OCI-LY7 (cell line): ENCODE data around the gene MAP3K3. TPM values are rescaled to one million over a fixed set of nuclear protein-coding genes. Genes with fewer than 3 reads are reported as not detected.

Source experiments
- BruUV-seq: library from RNA; stranded (reverse); fragments of 400-500 nt; replicated peaks from 2 replicates; lab custom pipeline; 2021; lab: Mats Ljungman, UMichigan
- CTCF ChIA-PET: fragments of 300-600 bp; sonication (Branson Sonifier 250); formaldehyde crosslinking; loops from one replicate; lab custom pipeline; 2022; ENCODE audit warnings: antibody characterized with exemption; ENCODE audit not compliant: unreplicated experiment; lab: Charles Lee
- POLR2A ChIA-PET: fragments of 300-600 bp; sonication (Branson Sonifier 250); formaldehyde crosslinking; loops from one replicate; lab custom pipeline; 2022; ENCODE audit warnings: antibody characterized with exemption; lab: Charles Lee
- DNase-seq: peaks from one replicate; pipeline ENCODE4 v3.0.0-alpha.2; 2015; ENCODE audit warnings: low spot score
- H2AFZ ChIP-seq: fragments of 200-600 bp; sonication (generic), shearing (Covaris generic); 2 replicates; pipeline ENCODE4 v1.6.1; 2014; ENCODE audit warnings: mild to moderate bottlenecking, antibody characterized with exemption, low read length, moderate library complexity
- H3K27ac ChIP-seq: fragments of 200-600 bp; sonication (generic); 2 replicates; pipeline ENCODE4 v1.5.1; 2014; ENCODE audit warnings: mixed run types, low read depth, mild to moderate bottlenecking, moderate library complexity, low read length, inconsistent platforms; ENCODE audit not compliant: poor library complexity, severe bottlenecking
- H3K36me3 ChIP-seq: fragments of 200-600 bp; sonication (generic); 2 replicates; pipeline ENCODE4 v1.6.1; 2014; ENCODE audit warnings: mild to moderate bottlenecking, antibody characterized with exemption, low read length, moderate library complexity, mixed read lengths; ENCODE audit not compliant: insufficient read depth
- H3K4me1 ChIP-seq: fragments of 200-600 bp; sonication (generic); 2 replicates; pipeline ENCODE4 v1.5.1; 2014; ENCODE audit warnings: mild to moderate bottlenecking, low read length; ENCODE audit not compliant: insufficient read depth, poor library complexity, severe bottlenecking
- H3K4me2 ChIP-seq: fragments of 200-600 bp; sonication (generic); 2 replicates; pipeline ENCODE4 v1.6.1; 2014; ENCODE audit warnings: mild to moderate bottlenecking, low read length
- H3K4me3 ChIP-seq: fragments of 200-600 bp; sonication (generic); 2 replicates; pipeline ENCODE4 v1.5.1; 2014; ENCODE audit warnings: mild to moderate bottlenecking, low read depth, low read length; ENCODE audit not compliant: poor library complexity, severe bottlenecking
- H3K79me2 ChIP-seq: fragments of 200-600 bp; sonication (generic); 2 replicates; pipeline ENCODE4 v1.6.1; 2016; ENCODE audit warnings: low read depth, mild to moderate bottlenecking, low read length, moderate library complexity, mixed read lengths; ENCODE audit not compliant: insufficient read depth
- H3K9me2 ChIP-seq: fragments of 200-600 bp; sonication (generic); 2 replicates; pipeline ENCODE4 v1.6.1; 2016; ENCODE audit warnings: mild to moderate bottlenecking, low read length, mixed read lengths; ENCODE audit not compliant: insufficient read depth
- H3K9me3 ChIP-seq: fragments of 200-600 bp; sonication (generic); 2 replicates; pipeline ENCODE4 v1.6.1; 2014; ENCODE audit warnings: mild to moderate bottlenecking, mixed run types, low read length, mixed read lengths
- H4K20me1 ChIP-seq: fragments of 200-600 bp; sonication (generic); 2 replicates; pipeline ENCODE4 v1.6.1; 2014; ENCODE audit warnings: mild to moderate bottlenecking, antibody characterized with exemption, low read length, moderate library complexity, mixed read lengths; ENCODE audit not compliant: insufficient read depth
- CTCF ChIP-seq: fragments of 200-600 bp; sonication (generic); conservative IDR thresholded peaks from 2 replicates; pipeline ENCODE4 v1.5.1; 2014; ENCODE audit warnings: mild to moderate bottlenecking, antibody characterized with exemption, low read length, moderate library complexity, mixed read lengths
- EZH2phosphoT487 ChIP-seq: fragments of 200-600 bp; sonication (generic); IDR thresholded peaks from 2 replicates; pipeline ENCODE4 v1.6.1; 2018; ENCODE audit warnings: low read depth, borderline replicate concordance, mild to moderate bottlenecking, mixed run types, antibody characterized with exemption, low read length, moderate library complexity, mixed read lengths
- intact Hi-C: fragments of 100-400 bp; cut with micrococcal nuclease; formaldehyde crosslinking; loops from one replicate; pipeline ENCODE4 v1.10.0; 2022; ENCODE audit not compliant: unreplicated experiment
- total RNA-seq, 2 experiments: library from RNA; depleted of rRNA in 1 of 2; stranded (reverse); fragments of >200 nt in 1 of 2; shearing (Covaris generic) in 1 of 2; gene quantifications; 2 replicates each; pipeline ENCODE4 v1.2.3, GENCODE V29; 2014 to 2022

MAP3K3 gene
- total RNA-seq, 2 experiments from 2014 or later: 26.0 to 29.0 TPM

GRCh38 chr17:63703029-63703428, 80.8 kb downstream of the MAP3K3 start:
- Histone ChIP-seq H3K4me2 (peak overlapping the region; percentile 98), H3K9me3 (no peaks in the 10 kb centered on the region), H3K4me3 (peak overlapping the region; percentile 89), H3K79me2 (peaks cover 40% of the 10 kb centered on the region), H3K27ac (peak overlapping the region; percentile 95), H2AFZ (no peak overlapping the region), H3K36me3 (peaks cover 62% of the 10 kb centered on the region), H3K4me1 (peaks cover 65% of the 10 kb centered on the region), H3K9me2 (no peaks in the 10 kb centered on the region), H4K20me1 (0 out of 2 replicates have a peak, but pooled peaks cover 6% of the 10 kb centered on the region)
- no peak for DNase-seq
- TF ChIP-seq EZH2phosphoT487: no peak
- no peak for TF ChIP-seq CTCF
- POLR2A ChIA-PET: interaction anchor here (1.1 to 1.2 kb wide), 2 partner anchors 9 to 70 kb away, joined by 3 read pairs; no protein-coding TSS in a partner anchor
- BruUV-seq: no TSS peak
- intact Hi-C loops: no loop called here
- CTCF ChIA-PET: interaction anchor here (0.6 kb wide), 1 partner anchor 15 kb away, joined by 3 read pairs; no protein-coding TSS in a partner anchor

- Histone ChIP-seq H3K4me3 (peak overlapping the region; percentile 89), H3K4me2 (peak overlapping the region; percentile 98), H3K4me1 (peaks cover 65% of the 10 kb centered on the region)
Measured at GRCh38 chr17:63703556-63704258, 81.5 kb downstream of the MAP3K3 start.

More at GRCh38 chr17:63703556-63704258, 81.5 kb downstream of the MAP3K3 start:
- Histone ChIP-seq H3K36me3 (peaks cover 62% of the 10 kb centered on the region), H3K79me2 (peaks cover 33% of the 10 kb centered on the region), H2AFZ (no peak overlapping the region), H3K9me3 (no peaks in the 10 kb centered on the region), H3K9me2 (no peaks in the 10 kb centered on the region), H4K20me1 (0 out of 2 replicates have a peak, but pooled peaks cover 6% of the 10 kb centered on the region), H3K27ac (no peak overlapping the region)
- ChIA-PET CTCF (no interaction called here), POLR2A (interaction anchor here (0.6 kb wide), 1 partner anchor 34 kb away, joined by 3 read pairs; no protein-coding TSS in a partner anchor)
- TF ChIP-seq EZH2phosphoT487 (no peak), CTCF (no peak)
- no peak for DNase-seq
- no TSS peak for BruUV-seq
- intact Hi-C loops: no loop called here
